Stimulated activated CD4-positive, alpha-beta T cell treated with anti-CD3 and anti-CD28 coated beads, Interleukin-2, amount 100 ng/mL, for 24 hours (primary cell): ENCODE measurements around the gene MOGAT2.
"Not testable (repeated sequence)": the region's sequence is repeated elsewhere in the genome, so short reads cannot be mapped to it uniquely, and the experiment has no call there.

ENCODE experiments used
- DNase-seq, 2 donors: peaks; one replicate each; pipeline ENCODE4 v3.0.0-alpha.2; 2020

The MOGAT2 gene

DNA sequence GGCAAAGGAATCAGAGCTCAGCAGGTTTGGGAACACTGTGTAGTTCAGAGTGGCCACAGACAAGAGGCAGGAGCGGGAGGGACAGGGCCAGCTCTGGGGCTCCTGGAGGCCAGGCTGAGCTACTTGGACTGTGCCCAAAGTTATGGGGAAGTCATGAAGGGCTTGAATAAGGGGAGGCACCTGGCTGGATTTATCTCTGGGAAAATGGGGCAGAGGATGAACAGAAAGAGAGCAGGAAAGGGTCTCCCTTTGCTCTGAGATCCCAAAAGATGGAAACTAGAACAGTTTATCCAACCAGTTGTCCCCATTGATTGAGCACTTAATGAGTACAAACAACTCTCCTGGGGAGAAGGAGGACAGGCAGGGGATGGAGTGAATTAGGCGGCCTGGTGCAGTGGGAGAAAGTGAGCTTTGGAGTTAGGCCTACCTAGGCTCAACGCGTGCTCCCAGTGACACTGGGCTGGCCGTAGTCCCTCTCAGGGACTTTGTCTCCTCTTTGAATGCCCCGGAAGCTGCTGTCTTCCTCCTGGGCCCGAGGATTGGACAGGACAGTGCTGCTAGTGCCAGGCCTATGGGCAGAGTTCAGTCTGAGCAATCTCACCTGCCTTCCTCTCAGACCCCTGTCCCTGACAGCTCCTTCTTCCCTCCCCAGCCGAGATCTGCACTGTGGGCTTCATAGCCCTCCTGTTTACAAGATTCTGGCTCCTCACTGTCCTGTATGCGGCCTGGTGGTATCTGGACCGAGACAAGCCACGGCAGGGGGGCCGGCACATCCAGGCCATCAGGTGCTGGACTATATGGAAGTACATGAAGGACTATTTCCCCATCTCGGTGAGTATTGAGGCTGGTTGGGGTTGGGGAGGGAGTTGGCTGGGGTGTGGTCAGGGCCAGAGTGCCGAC lies 2.0 kb downstream of the MOGAT2 start:
- no peak for DNase-seq

DNA sequence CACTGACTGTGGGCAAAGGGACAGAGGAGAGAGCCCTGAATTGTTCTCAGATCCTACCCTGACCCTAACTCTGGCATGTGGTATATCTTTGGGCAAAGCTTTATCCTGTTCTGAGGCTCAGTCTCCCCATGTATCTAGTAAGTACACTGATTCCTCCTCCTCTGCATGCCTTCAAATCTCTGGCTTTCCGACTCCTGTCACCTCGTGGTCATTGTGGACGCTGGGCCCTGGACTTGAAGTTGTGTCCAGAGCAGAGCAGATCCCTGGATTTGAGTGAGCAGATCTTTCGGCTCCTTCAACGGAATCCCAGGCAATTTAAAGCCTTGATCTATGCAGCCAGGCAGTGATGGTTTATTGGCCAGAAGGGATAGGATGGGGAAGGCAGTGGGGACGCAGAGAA lies 3.0 kb downstream of the MOGAT2 start:
- DNase-seq: no peak

DNA sequence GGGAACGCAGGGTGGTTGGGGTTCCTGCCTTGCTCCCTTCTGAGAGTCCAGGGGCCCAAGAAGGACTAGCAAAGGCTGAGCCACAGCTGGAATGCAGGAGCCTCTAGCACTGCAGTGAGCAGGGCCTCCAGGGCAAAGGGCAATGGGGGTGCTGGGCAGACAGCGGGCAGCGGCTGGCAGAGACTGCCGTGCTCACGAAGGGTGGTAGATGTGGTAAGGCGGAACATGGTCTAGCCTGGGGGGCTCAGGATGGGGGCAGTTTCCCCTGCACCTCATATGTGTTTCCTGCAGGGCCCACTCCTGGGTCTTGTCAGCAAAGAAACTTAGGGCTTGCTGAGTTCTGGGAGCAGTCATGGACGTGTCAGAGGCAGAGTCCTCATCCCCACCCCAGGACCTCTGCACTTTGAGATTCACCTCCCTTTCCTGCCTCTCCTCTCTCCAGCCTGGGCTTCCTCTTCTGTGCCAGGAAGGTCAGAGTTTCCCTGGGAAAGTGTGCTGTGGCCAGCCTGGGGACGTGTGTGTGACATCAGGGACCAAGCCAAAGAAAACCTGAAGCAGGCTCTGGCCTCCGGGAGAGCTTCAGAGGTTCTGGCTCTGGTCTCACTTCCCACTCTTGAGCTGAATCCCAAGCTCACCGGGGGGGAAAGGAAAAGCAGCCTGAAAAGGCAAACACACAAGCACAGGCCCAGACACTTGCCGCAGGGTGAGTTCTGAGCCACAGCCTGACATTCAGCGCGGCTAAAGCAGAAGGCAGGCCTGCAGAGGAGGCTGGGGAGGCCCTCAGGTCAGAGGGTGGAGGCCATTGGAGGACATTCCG lies 4.4 kb downstream of the MOGAT2 start:
- DNase-seq: no peak

DNA sequence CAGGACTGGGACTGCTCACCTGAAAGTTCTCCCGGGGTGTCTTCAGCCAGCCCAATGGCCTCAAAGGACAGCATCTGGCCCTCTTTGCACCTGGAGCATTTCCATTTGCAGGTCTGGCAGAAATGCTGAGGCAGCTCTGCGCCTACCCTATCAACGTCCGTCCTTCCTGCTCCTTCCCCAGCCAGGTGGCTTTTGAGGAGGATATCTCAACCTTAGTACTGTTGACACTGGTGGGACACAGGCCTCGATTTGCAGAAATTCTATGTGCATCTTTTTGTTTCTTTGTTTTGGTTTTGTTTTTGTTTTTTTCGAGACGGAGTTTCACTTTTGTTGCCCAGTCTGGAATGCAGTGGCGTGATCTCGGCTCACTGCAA lies 5.0 kb downstream of the MOGAT2 start:
- no peak for DNase-seq

DNA sequence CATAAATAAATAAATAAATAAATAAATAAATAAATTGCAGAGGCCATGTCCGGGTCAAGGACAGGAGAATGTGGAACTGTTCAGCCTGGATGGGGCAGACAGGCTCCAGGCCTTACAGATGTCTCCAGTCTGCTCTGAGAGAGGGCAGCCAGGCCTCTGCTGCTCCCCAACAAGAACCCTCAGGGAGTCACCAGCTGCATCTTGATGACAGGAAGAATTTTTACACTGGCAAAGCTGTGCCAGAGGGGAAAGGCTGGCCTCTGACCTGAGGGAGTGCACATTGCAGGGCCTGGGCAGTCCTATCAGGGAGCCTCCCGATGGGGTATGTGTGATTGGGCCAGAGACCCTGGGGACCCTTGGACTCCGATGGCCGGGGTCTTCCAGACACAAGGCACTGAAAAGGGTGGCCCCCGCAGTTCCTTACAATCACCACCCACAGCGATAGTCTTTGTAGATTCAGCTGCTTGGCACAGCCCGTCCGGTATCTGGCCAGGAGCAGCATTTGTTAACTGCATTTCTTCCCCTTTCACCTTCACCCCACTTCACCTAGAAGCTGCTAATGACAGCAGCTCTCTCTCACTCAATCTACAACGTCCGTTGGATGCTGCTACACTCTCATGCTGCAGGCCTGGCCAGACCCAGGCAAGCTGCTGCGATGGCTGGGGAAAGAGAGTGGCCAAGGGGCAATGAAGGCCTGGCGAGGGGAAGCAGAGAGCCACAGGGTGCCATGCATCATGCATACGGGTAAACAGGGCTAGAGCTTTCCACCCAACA lies 8.1 kb downstream of the MOGAT2 start:
- no peak for DNase-seq

DNA sequence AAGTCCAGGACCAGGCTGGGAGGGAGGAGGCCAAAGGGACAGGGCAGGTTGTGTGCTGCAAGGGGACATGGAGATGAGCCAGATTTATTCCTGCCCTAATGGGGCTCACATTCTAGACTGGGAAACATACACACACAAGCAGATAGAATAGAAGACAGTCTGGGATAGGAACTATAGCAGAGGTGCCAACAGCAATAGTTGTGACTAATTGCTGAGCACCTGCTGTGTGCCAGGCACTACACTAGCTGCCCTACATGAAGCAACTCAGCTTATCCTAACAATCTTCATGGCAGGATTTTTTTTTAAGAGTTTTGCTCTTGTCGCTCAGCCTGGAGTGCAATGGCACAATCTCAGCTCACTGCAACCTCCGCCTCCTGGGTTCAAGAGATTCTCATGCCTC lies 11.4 kb downstream of the MOGAT2 start:
- no peak for DNase-seq

DNA sequence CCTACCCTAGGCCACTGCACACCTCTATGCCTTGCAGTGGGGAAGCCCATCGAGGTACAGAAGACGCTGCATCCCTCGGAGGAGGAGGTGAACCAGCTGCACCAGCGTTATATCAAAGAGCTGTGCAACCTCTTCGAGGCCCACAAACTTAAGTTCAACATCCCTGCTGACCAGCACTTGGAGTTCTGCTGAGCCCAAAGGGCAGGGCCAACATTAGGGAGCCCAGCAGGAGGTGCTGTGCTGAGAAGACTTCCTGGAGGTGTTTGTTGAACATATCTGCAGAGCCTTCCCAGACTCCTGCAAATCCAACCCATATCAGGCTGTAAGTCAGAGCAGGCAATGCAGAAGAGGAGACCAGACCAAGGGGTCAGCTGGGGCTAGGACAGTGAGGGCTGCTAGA lies 13.5 kb downstream of the MOGAT2 start:
- no peak for DNase-seq

DNA sequence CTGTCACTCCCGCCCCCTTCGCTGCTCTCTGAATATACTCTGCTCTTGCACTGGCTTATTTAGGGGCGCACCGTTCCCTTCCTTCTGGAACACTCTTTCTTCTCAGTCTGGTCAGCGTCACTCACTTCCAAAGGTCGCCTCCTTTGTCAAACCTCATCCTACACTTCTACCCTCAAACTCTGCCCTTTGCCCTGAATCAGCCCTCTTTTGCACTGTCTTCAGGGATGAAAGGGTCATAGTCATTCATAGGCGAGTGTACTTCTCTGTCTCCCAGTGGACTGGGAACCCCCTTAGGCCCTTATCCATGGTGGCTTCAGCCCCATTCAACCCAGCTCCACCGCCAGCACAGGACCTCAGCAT lies 15.4 kb downstream of the MOGAT2 start:
- no peak for DNase-seq

DNA sequence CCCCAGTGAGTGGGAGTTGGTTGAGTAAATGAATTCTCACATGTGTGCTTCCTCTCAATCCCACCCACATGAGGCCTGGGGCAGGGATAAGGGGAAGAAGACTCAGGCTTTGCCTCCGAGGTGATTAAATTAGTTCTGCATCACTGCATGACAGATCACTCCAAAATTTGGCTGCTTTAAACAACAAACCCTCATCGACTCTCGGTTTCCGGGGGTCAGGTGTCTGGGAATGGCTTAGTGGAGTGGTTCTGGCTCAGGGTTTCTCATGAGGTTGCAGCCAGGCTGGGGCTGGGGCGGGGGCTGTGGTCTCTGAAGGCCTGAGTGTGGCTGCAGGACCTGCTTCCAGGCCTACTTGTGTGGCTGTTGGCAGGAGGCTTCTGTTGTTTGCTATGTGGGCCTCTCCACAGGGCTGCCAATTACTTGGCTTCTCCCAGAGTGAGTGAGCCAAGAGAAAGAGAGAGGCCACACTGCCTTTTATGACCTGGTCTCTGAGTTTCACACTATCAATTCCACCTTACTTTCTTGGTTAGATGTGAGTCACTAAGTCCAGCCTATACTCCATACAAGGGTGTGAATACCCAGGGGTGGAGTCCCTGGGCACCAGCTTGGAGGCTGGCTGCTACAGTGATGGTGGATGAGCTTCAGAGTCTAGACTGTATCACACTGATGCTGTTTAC lies 15.9 kb downstream of the MOGAT2 start:
- no peak for DNase-seq

DNA sequence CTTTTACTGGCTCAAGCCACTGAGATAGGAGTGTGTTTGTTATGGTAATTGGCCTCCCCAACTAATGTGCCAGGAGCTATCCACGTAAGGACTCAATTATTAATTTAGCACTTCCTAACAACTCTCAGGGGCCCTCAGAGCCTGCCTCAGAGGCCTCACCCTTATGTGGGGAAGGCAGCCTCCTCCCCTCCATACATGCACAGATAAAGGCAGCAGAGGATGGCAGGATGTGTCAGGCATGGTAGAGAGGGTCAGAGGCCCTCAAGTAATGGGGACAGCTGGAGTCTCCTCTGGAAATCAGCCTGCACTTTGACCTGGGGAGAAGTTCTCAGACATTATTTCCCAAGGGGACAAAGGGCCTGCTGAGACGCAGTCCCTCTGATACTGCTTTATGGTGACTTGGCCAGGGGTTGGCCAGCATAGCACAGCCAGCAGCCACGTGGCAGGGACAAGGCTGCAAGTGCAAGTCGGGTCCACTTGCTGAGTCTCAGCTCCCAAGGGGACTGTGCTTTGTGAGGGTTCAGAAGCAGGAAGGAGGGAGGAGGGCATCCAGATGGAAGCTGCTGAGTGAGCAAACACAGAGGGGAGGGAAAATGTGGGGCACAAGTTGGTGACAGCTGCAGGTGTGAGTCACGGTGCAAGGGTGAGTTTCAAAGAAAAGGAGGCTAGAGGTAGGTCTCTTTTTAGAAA lies 17.0 kb downstream of the MOGAT2 start:
- no peak for DNase-seq

DNA sequence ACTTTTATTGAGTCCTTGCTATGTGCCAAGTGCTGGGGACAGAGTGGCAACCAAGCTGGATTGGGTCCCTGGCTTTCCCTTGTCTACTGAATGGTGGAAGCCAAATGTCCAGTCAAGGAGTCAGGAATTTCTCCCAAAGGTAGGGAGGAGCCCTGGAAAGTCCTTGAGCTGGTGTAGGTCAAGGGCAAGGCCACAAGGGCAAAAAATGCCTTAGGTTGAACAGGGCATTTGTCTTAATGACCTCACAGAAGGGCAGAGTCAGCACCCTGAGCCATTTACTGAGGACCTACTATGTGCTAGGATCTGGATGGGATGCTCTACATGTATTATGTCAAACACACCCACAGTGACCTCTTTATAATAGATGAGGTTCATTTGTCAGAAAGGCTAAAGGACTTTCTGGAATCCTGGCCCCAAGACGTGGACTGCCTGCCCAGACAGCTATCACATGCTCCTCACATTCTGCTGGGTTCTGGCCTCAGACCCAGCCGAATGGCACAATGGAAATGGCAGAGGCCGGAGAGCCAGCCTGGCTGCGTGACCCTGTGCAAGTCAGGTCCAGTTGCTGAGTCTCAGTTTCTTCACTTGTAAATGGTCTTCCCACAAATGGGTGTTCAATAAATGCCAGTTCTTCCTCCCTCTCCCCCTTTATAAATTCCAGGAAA lies 17.7 kb downstream of the MOGAT2 start:
- no peak for DNase-seq

DNA sequence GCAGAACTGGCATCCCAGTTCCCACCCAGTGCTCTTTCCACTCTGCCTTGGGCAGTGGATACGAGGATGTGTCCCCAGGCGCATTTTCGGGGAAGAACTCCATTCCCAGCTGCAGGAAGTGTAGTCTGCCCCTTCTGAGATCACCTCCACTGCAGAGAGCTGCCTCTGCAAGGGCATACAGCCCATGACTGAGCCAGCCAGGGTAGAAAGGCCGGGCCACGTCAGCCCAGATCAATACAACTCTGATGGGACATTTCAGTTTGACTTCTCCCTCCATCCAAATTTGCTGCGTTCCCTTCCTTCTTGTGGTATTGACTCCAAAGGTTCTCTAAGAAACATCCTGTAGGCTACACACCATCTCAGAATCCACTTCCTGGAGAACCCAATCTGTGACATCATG lies 19.7 kb downstream of the MOGAT2 start:
- DNase-seq: no peak

DNA sequence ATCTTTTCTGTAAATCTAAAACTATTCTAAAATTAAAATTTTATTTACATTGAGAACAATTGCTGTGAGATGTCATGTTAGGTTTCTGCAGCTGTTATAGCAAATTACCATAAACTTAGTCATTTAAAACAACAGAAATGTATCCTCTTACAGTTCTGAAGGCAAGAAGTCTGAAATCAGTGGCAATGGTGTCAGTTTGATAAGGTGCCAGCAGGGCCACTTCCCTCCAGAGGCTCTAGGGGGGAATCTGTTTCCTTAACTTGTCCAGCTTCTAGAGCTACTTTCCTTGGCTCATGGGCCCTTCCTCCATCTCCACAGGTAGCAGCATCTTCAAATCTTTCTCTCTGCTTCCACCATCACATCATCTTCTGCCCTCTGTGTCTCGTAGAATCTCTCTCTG lies 23.0 kb downstream of the MOGAT2 start:
- DNase-seq: no peak

DNA sequence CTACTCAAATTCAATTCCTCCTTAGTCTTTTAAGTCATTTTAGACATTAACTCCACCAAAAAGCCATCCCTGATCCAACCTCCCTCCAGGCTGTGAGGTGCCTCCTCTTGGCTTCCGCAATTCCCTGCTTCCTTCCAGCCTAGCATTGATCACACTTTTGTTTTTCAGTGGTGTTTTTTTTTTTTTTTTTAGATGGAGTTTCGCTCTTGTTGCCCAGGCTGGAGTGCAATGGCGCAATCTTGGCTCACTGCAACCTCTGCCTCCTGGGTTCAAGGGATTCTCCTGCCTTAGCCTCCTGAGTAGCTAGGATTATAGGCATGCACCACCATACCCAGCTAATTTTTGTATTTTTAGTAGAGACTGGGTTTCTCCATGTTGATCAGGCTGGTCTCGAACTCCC lies 25.5 kb downstream of the MOGAT2 start:
- DNase-seq: not testable (repeated sequence)

DNA sequence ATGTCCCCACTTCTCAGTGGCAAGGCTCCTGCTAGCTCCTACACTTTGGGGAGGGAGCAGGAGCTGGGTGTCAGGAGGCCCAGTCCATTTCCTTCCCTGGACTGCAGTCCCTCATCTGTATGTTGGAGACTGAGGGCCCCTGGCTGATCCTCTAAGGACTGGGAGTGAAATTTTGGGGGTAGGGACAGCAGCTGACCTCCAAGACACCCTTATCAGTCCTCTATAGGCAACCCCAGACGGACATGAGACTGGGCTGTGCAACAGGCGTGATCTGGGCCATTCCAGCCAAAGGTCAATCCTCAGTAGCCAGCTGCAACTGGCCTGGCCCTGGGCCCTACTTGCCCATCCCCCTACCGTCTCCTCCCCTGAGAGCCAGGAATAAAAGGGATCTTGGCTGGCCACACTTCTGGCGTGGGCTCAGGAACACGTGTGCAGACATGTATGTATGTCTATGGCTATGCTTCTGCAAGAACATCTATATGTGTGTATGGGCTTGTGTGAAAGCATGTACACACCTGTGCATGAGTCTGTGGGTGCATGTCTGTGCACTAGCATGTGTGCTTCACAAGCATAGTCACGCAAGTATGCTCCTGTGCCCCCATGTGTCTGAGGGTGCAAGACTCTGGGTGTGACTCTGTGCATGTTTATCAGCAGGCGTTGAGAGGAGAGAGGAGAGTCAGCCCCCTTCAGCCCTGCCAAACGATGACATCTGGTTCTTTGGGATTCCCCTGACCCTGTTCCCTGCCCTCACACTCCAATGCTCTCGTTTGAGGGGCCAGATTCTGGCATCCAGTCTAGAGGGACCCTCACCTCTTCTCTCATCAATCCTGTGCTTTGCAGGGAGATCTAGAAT lies 26.3 kb downstream of the MOGAT2 start:
- no peak for DNase-seq

DNA sequence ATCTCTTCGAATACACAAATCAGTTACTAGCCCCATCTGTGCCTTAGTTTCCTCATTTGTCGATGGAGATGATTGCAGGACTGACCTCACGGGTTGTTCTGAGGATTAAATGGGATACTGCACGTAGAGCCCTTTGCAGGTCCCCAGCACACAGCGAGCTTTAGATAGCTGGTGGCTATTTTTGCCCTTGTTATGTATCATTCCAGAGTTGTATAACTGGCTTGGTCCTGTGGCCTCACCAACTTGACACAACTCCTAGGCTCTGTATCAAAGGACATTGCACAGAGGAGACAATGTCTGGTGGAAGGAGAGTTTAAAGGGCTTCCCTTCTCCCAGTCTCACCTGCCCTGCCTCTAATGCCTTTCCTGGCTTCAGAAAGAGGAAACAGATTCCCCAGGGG lies 28.2 kb downstream of the MOGAT2 start:
- DNase-seq: no peak

DNA sequence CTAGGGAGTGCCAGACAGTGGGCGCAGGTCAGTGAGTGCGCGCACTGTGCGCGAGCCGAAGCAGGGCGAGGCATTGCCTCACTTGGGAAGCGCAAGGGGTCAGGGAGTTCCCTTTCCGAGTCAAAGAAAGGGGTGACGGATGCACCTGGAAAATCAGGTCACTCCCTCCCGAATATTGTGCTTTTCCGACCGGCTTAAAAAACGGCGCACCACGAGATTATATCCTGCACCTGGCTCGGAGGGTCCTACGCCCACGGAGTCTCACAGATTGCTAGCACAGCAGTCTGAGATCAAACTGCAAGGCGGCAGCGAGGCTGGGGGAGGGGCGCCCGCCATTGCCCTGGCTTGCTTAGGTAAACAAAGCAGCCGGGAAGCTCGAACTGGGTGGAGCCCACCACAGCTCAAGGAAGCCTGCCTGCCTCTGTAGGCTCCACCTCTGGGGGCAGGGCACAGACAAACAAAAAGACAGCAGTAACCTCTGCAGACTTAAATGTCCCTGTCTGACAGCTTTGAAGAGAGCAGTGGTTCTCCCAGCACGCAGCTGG lies 31.2 kb downstream of the MOGAT2 start:
- DNase-seq: not testable (repeated sequence)

DNA sequence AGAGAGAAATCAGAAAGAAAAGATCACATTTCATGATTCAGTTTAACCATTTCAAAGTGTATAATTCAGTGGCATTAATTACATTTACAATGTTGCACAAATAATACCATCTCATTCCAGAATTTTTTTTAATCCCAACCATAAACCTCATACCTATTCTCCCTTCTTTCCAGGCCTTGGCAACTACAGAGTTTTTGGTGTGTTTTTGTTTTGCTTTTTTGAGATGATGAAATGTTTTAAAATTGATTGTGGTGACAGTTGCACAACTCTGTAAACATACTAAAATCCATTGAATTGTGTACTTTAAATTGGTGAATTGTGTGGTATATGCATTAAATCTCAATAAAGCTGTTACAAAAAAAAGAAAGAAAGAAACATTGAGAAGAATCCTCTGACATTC lies 37.3 kb downstream of the MOGAT2 start:
- not testable (repeated sequence) for DNase-seq

DNA sequence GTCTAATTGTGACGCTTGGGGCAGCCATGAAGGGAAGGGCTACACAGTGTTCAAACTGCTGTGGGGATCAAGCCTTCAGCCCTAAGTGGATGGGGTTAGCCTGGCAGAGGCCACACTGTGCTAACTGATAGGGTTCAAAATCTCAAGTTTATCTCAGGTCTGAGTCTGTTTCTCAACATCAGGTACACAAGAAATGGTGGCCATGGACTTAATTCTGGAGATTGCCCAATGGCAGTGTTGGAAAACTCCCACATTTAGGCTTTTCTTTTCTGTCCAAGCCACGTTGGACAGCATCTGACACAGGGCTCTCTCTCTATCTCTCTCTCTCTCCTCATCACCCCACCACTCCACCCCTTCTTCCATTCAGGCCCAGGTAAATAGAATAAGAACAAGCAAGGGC lies 40.0 kb downstream of the MOGAT2 start:
- DNase-seq: no peak

DNA sequence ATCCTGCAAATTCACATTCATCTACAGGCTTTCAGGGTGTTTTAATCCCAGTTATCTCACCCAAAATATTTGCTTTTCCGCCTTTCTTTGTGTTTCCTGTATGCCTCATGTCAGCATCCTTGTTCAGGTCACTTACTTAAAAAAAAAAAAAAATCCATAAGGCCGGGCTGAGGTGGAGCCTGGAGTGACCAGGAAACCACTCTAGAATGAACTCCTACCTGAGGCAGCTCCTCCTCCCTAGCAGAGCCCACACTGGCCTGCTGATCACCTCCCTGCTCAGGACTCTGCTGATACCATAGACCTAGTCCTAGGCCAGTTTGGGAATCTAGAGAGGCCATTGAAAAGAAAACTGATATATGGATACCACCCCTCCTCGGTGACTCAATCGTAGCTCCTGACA lies 42.2 kb downstream of the MOGAT2 start:
- DNase-seq: no peak
